Lower leg skin (tissue), 3 donors: ENCODE data around the gene C5orf58.

Source experiments
- POLR2A ChIP-seq, 2 donors: fragments of 450-650 bp; IDR thresholded peaks; one replicate each; pipeline ENCODE4 v1.6.1; 2016 to 2017; ENCODE audit warnings: antibody characterized with exemption in 2 of 2, mild to moderate bottlenecking in 1 of 2, moderate library complexity in 1 of 2
- TF ChIP-seq, protein P1 (sequence below), 3 donors: fragments of 450-650 bp; IDR thresholded peaks; one replicate each; pipeline ENCODE4 v1.5.1; 2016; ENCODE audit warnings: antibody characterized with exemption in 3 of 3, mild to moderate bottlenecking in 3 of 3, moderate library complexity in 2 of 3

DNA sequence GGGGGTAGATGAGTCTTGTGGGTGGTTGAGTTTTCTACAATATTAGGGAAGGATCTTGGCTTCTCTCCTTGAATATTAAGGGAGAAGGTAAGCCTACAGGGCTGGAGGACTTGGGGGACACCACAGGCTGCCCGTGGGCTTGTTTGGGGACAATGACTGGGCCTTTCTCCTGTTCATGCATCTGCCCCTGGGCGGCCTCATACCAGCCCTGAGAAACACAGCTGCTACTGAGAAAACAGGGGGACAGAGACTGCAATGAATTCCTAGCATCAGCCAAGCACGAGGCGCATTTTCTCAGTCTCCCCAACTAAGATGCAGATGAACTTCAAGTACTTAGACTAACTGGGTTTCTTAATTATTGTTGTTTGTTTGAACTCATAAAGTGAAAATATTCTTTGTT, 24.6 kb downstream of the C5orf58 start:
- no peak for TF ChIP-seq POLR2A (IDR thresholded peaks at IDR 0.05)
- TF ChIP-seq, protein P1, sequence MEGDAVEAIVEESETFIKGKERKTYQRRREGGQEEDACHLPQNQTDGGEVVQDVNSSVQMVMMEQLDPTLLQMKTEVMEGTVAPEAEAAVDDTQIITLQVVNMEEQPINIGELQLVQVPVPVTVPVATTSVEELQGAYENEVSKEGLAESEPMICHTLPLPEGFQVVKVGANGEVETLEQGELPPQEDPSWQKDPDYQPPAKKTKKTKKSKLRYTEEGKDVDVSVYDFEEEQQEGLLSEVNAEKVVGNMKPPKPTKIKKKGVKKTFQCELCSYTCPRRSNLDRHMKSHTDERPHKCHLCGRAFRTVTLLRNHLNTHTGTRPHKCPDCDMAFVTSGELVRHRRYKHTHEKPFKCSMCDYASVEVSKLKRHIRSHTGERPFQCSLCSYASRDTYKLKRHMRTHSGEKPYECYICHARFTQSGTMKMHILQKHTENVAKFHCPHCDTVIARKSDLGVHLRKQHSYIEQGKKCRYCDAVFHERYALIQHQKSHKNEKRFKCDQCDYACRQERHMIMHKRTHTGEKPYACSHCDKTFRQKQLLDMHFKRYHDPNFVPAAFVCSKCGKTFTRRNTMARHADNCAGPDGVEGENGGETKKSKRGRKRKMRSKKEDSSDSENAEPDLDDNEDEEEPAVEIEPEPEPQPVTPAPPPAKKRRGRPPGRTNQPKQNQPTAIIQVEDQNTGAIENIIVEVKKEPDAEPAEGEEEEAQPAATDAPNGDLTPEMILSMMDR (IDR thresholded peaks at IDR 0.05) = no peak
